Dedifferentiated amniotic fluid mesenchymal stem cell (primary cell): ENCODE results near the gene ATXN1.

Source experiments
- DNase-seq: peaks from one replicate; pipeline ENCODE4 v3.0.0-alpha.2; 2016; ENCODE audit errors: extremely low spot score

Gene ATXN1

GRCh38 chr6:16762268-16762549 lies 949 bp upstream of the ATXN1 start:
- DNase-seq: no peak

DNA sequence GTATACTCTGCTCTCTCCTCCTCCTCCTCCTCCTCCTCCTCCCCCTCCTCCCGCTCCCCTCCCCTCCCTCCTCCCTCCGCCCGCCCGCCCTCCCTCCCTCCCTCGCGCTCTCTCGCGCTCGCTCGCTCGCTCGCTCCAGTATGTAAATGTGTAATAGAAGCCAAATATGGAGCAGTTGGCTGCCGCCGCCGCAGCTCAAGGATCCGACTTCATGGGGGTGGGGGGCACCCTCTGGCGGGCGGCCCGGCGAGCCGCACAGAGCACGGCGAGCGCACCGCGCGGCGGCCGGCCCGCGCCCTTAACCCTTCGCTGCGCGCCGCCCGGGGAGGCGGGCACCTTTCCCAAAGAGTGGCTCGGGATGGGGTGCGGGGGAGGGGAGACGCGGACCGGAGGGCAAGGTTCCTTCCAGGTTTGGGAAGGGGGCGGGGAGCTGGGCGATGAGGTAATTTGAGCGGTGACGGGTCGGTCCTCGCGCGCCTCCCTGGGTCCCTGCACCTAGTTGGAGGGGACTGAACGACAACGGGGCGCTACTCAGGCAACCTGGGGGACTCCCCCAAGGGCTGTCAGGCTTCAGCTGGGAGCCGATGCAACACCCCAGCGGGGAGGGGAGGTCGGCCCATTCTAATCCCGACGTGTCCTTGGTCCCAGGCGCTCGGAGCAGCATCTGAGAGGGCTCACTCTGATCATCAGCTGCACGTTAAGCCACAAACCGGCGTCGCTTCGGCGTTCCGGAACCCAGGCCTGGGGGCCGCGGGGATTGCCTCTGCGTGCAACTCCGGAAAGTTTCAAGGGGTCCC lies 409 bp upstream of the ATXN1 start:
- peak; percentile 87 for DNase-seq

DNA sequence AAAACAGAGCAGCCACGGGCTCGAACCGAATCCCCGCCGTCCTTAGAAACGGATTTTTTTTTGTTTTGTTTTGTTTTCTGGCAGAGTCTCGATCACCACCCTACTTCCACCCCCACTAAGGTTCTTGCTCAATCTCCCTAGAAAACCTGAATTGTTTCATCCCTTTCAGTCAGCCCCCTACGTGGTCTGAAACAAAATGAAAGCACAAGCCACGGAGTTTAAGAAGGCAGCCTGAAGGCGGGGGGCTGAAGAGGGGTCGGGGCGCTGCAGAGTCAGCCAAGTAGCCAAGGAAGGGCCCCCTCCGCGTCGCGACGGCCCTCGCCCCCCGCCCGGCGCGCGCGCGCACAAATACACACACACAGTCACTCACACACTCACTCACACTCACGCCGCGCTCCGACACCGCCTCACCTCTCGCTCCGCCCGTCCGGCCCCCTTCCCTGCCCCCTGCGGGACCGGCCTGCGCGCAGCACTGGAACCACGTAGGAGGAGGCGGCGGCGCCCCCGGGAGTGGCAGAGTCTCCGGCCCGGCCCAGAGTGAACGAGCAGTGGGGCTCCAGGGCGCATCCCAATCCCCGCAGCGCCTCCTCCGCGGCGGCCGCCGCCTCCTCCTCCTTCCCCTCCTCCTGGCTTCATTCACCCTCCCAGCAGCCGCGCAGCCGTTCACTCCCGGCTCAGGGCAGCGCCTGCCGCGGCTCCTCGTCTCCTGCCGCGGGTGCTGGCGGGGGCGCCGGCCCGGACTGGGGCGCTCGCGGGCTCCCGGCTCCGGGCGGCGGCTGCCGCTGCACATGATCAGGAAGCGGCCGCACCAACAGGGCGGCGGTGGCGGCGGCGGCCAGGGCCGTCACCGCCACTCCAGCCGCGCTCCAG lies 1.4 kb downstream of the ATXN1 start:
- peak; percentile 71 for DNase-seq

DNA sequence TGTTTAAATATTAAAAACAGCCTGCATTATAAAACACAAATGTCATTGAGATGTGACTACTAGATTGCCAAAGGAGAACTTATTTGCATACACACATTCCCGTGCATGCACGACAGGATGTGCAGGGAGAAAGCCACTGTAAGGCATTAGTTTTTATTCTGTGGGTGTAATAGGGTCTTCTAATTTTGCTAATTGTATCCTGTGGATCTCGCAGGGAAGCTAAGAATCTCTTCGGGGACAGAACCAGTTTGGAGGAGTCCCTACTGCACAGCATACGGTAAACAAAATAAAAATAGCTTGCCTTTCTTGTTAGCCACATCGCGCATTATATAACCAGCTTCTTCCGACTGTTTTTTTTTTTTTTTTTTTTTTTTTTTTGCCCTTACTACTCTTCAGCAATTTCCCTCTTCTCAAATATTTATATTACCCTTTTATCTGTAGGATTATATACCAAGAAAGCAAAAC lies 2.0 kb downstream of the ATXN1 start:
- no peak for DNase-seq

GRCh38 chr6:16758163-16758975 lies 2.9 kb downstream of the ATXN1 start:
- no peak for DNase-seq

- DNase-seq: no peak
Measured at GRCh38 chr6:16757332-16757731, 3.9 kb downstream of the ATXN1 start.

- no peak for DNase-seq
Measured at GRCh38 chr6:16756660-16757255, 4.5 kb downstream of the ATXN1 start.

- no peak for DNase-seq
Measured at GRCh38 chr6:16755544-16755943, 5.7 kb downstream of the ATXN1 start.

DNA sequence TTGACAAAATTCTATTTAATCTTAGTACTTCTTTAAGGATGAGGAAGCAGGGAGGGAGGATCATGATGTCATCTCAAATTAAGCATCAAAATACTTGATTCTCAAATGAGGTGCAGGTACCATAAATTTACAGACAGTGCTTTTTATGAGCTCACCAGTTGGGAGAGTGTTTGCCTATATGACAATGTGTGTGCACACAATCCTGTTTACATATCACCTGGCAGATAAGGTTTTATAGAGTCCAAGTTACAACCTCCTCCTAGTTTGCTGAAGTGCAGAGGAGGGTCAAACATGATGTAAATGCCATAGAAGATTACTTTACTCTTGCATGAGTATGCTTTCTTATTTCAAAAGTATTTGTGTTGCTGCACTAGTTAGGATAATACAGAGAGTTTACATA lies 6.4 kb downstream of the ATXN1 start:
- no peak for DNase-seq

GRCh38 chr6:16754274-16754673 lies 7.0 kb downstream of the ATXN1 start:
- no peak for DNase-seq

- no peak for DNase-seq
Measured at GRCh38 chr6:16753341-16753740, 7.9 kb downstream of the ATXN1 start.

GRCh38 chr6:16752206-16752866 lies 8.9 kb downstream of the ATXN1 start:
- DNase-seq: peak; percentile 95

GRCh38 chr6:16751251-16751946 lies 9.9 kb downstream of the ATXN1 start:
- DNase-seq: peak; percentile 74

DNA sequence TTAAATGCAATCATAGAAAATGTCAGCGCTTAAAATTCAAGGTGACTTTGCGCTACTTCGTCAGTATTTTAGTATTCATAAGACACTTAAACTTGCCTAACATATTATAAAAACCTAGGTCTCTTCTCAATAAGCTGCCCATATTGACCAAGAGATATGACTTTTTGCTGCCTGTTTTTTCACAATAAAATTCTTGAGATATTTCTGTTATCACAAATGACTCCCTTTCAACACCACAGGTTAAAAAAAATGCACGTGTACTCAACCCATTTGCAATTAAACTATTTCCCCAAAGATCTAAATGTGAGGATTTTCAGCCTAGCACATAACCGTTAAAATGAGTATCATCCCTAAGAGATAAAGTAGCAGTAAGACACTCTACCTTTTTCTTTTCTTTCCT lies 10.7 kb downstream of the ATXN1 start:
- no peak for DNase-seq

GRCh38 chr6:16749516-16750485 lies 11.5 kb downstream of the ATXN1 start:
- no peak for DNase-seq

GRCh38 chr6:16748025-16748319 lies 13.3 kb downstream of the ATXN1 start:
- no peak for DNase-seq

DNA sequence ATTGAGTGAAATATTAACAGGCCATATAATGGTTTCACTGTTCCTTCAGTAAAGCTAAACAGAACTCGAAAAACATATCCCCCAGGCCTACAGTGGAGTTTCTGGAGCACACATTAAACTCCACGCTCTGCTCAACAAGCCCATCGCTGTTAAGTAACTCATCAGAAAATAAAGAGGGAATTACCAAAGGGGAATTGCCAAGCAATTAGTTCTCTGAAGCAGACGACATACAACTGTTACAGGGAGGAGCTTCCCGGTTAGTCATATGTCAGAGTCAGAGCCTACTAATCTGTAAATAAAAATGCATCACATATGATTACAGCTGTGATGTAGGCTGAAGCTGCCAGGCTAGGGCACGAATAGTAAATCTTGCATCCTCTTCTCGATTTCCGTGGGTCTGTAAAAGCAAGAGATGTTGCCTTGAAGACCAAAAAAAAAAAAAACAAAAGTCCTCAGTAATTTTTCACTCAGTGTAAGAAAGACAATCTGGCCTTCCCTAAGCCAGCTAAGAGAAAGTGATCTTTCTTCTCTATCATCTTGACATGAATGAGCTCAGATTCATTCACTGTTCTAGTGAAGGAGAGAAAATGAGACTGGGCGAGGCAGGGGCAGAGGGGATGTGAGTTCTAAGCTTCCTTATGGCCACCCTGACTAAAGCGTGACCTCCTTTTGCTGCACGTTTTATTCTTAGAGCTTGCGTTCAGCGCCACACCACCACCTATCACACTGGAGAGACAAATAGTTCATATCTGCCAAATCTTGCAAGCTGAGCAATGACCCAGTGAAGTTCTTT lies 13.8 kb downstream of the ATXN1 start:
- peak; percentile 45 for DNase-seq

GRCh38 chr6:16746812-16747211 lies 14.4 kb downstream of the ATXN1 start:
- DNase-seq: no peak

- no peak for DNase-seq
Measured at GRCh38 chr6:16746401-16746800, 14.9 kb downstream of the ATXN1 start.
